Mesothelial cell of epicardium (in vitro differentiated cells): Measurements from ENCODE around the gene FAM98B. TPM values are rescaled to one million over a fixed set of nuclear protein-coding genes. Genes with fewer than 3 reads are reported as not detected.

ENCODE experiments used
- DNase-seq, 2 experiments: peaks; one replicate each; pipeline ENCODE4 v3.0.0; 2021; ENCODE audit warnings: low spot score in 2 of 2; ENCODE audit not compliant: unreplicated experiment in 2 of 2
- H3K27ac Mint-ChIP-seq: 2 replicates; pipeline ENCODE4 v1.8.0; 2021; ENCODE audit warnings: mixed read lengths
- H3K27me3 Mint-ChIP-seq: 2 replicates; pipeline ENCODE4 v1.8.0; 2021; ENCODE audit warnings: low read depth, mixed read lengths
- H3K36me3 Mint-ChIP-seq: 2 replicates; pipeline ENCODE4 v1.8.0; 2021; ENCODE audit warnings: mixed read lengths
- H3K4me1 Mint-ChIP-seq: 2 replicates; pipeline ENCODE4 v1.8.0; 2021; ENCODE audit warnings: mixed read lengths
- H3K4me3 Mint-ChIP-seq: 2 replicates; pipeline ENCODE4 v1.8.0; 2021; ENCODE audit warnings: mild to moderate bottlenecking, moderate library complexity, mixed read lengths
- H3K9me3 Mint-ChIP-seq: 2 replicates; pipeline ENCODE4 v1.8.0; 2021; ENCODE audit warnings: mixed read lengths
- total RNA-seq: library from RNA; stranded (reverse); gene quantifications from 3 replicates; pipeline ENCODE4 v1.2.1, GENCODE V29; 2021
- TF ChIP-seq, protein P1 (sequence below): fragments of 200-600 bp; sonication (generic); IDR thresholded peaks from one replicate; pipeline ENCODE4 v1.5.0; 2021; ENCODE audit warnings: antibody characterized with exemption; ENCODE audit not compliant: unreplicated experiment

FAM98B gene
- total RNA-seq, 1 donor from 2014 or later, result 31.6 TPM

DNA sequence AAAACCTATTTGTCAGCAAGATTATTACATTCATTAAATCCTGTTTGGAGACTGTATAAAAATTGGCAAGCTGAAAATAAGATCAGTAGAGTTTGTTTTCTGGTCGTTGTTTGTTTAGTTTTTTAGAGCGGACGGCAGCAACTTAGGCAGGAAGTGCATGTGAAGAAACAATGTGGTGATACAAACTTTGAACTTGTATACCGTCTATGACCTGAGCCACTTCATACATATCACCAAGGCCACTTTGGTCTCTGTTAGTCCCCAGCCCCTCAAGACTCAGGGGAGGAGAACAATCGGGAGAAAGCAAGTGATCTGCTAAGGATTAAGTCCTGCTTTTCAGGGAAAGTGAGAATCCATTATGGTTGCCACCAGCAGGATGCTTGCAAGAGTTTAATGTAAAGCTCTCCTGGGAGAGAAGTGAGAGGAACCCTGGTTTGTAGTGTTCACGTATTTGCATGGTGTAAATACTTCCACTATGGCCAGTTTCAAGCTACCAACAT lies 79.5 kb downstream of the FAM98B start:
- Mint-ChIP-seq H3K27ac (no peak overlapping the region), H3K4me3 (no peak overlapping the region), H3K4me1 (peaks cover 10% of the 10 kb centered on the region), H3K36me3 (no peaks in the 10 kb centered on the region), H3K9me3 (peaks cover 4% of the 10 kb centered on the region), H3K27me3 (peaks cover 1% of the 10 kb centered on the region)
- TF ChIP-seq, protein P1, sequence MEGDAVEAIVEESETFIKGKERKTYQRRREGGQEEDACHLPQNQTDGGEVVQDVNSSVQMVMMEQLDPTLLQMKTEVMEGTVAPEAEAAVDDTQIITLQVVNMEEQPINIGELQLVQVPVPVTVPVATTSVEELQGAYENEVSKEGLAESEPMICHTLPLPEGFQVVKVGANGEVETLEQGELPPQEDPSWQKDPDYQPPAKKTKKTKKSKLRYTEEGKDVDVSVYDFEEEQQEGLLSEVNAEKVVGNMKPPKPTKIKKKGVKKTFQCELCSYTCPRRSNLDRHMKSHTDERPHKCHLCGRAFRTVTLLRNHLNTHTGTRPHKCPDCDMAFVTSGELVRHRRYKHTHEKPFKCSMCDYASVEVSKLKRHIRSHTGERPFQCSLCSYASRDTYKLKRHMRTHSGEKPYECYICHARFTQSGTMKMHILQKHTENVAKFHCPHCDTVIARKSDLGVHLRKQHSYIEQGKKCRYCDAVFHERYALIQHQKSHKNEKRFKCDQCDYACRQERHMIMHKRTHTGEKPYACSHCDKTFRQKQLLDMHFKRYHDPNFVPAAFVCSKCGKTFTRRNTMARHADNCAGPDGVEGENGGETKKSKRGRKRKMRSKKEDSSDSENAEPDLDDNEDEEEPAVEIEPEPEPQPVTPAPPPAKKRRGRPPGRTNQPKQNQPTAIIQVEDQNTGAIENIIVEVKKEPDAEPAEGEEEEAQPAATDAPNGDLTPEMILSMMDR, result no peak
- no peak for DNase-seq

DNA sequence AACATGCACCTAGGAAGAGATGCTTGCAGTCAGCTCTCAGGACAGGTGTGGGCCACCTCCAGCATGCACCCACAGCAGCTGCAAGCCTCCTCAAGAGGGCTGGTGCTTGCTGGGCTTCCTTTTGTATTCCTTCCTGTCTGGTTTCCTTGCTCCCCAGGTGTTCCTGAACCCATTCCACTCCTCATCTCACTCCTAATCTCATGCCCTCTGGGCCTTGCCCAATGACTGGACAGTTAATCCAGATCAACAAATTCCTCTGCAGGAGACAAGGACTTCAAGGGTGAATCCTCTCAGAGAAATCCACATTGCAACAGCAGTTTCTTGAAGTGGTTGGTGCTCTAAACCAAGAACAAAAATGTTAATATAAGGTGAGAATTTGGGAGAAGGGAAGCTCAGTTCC lies 80.0 kb downstream of the FAM98B start:
- no peaks in the 10 kb centered on the region for H3K36me3 Mint-ChIP-seq
- DNase-seq, result no peak
- H3K4me3 Mint-ChIP-seq, result no peak overlapping the region
- peaks cover 1% of the 10 kb centered on the region for H3K27me3 Mint-ChIP-seq
- peaks cover 4% of the 10 kb centered on the region for H3K9me3 Mint-ChIP-seq
- no peak overlapping the region for H3K27ac Mint-ChIP-seq
- TF ChIP-seq, protein P1, result no peak
- H3K4me1 Mint-ChIP-seq, result peaks cover 10% of the 10 kb centered on the region

DNA sequence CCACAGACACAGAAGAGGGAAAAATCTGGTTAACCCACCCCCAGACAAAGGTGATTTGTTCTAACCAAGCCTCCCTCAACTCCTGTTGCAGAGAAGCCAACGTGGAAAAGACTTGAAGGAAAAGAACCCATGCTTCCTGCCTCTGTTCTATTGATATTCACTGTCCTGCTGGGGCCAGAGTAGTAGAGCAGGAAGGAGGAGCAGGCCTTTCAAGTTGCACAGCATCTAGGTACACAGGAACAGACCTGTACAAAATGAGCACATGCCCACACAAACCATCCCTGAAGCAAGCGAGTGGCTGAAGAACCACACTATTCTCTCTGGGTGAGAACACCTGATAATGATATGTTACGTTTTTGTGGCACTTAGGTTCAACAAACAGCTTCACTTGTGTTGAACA lies 80.8 kb downstream of the FAM98B start:
- TF ChIP-seq, protein P1, result no peak
- DNase-seq, result no peak
- H3K27ac Mint-ChIP-seq, result no peak overlapping the region
- no peaks in the 10 kb centered on the region for H3K36me3 Mint-ChIP-seq
- H3K4me3 Mint-ChIP-seq, result no peak overlapping the region
- peaks cover 1% of the 10 kb centered on the region for H3K27me3 Mint-ChIP-seq
- peaks cover 10% of the 10 kb centered on the region for H3K4me1 Mint-ChIP-seq
- no peaks in the 10 kb centered on the region for H3K9me3 Mint-ChIP-seq

DNA sequence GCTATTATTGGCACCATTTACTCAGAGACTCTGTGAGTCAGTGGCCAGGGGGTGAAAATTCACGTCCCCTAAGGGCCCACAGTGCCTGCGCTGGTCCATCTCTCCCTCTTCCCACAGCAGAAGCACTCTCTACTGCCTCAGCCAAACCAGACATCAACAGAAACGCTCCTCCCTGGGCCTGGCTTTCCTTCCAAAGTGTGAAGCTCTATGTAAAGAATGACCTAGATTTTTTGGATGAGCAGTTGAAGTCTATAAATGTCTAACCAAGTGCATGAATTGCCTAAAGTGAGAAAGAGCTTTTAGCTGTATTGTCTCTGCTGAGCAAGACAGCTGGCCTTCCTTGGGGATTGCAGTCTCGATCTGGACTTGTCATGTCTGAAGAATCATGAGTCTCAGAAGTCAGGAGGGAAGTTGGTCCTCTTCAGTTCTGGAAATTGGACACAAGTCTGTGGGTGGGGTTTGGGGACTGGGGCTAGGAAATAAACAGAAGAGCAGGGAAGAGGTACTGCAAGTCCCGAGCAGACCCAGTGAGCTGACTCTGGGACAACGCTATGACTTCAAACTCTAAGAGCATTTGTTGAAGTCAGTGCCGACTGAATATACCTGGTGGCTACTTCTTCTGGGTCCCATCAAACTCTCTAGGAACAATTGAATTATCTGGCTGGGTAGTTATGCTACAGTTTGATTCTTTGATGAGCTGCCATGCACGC lies 81.7 kb downstream of the FAM98B start:
- TF ChIP-seq, protein P1, result no peak
- no peaks in the 10 kb centered on the region for H3K9me3 Mint-ChIP-seq
- no peak overlapping the region for H3K4me3 Mint-ChIP-seq
- peaks cover 1% of the 10 kb centered on the region for H3K27me3 Mint-ChIP-seq
- no peaks in the 10 kb centered on the region for H3K36me3 Mint-ChIP-seq
- DNase-seq, result no peak
- peaks cover 10% of the 10 kb centered on the region for H3K4me1 Mint-ChIP-seq
- H3K27ac Mint-ChIP-seq, result peak overlapping the region; percentile 55

DNA sequence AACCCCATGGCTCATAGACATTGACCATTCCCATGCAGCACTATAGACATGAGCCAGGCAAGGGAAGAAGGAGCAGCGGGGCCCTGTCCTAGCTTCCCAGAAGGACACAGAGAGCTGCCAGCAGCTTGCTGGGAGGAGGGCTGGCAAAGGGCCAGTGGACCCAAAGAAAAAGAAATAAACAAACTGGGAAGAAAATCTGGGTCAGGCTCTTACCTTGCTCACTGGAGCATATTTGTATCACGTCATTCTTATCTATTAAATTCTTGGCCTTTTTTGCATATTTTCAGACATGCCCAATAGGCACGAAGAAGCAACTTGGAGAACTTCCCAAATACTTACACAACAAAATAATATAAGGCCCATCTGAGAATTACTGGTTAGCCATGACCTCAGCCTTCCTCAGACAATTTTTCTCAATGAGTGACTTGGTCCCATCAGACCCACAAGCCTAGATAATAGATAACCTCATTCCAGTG lies 82.3 kb downstream of the FAM98B start:
- DNase-seq, result peak in 1 of 2 experiments; percentile 49
- Mint-ChIP-seq H3K36me3 (no peaks in the 10 kb centered on the region), H3K27me3 (peaks cover 1% of the 10 kb centered on the region), H3K4me1 (peaks cover 10% of the 10 kb centered on the region), H3K4me3 (no peak overlapping the region), H3K9me3 (no peaks in the 10 kb centered on the region), H3K27ac (peak overlapping the region; percentile 55)
- TF ChIP-seq, protein P1, result no peak

Other genes with a start within 250 kb of the FAM98B start
- gene SPRED1, start 201.3 kb upstream of the FAM98B start, total RNA-seq, result 36.3 to 39.9 TPM (median 36.7 TPM) in 3 replicates
- gene RASGRP1, start 110.7 kb downstream of the FAM98B start, total RNA-seq, result 3.7 to 4.8 TPM (median 4.4 TPM) in 3 replicates